CD14-positive monocyte (primary cell): ENCODE results near the gene ARID1B. TPM values are rescaled to one million over a fixed set of nuclear protein-coding genes. Genes with fewer than 3 reads are reported as not detected.

Experiments used
- DNase-seq, 3 donors: peaks; one replicate each; pipeline ENCODE4 v3.0.0-alpha.2; 2011 to 2022
- H2AFZ ChIP-seq: 2 replicates; pipeline ENCODE4 v1.6.0; 2012; ENCODE audit warnings: mild to moderate bottlenecking, low read depth, low read length, inconsistent platforms; ENCODE audit not compliant: insufficient read depth, poor library complexity, severe bottlenecking
- H3K27ac ChIP-seq, 2 donors: 1 replicate in 1 of 2; 2 replicates in 1 of 2; pipeline ENCODE4 v1.5.1; 2012 to 2013; ENCODE audit warnings: low read length in 2 of 2, control low read depth in 1 of 2, inconsistent platforms in 1 of 2, low read depth in 1 of 2, mild to moderate bottlenecking in 1 of 2
- H3K27me3 ChIP-seq, 2 donors: one replicate each; pipeline versions ENCODE4 v1.6.0 to v1.6.1; 2011 to 2013; ENCODE audit warnings: low read length in 2 of 2; ENCODE audit not compliant: control insufficient read depth in 2 of 2, insufficient read depth in 2 of 2
- H3K36me3 ChIP-seq, 2 donors: replicated peaks in 1 of 2; 1 replicate in 1 of 2; 2 replicates in 1 of 2; pipeline versions ENCODE4 v1.5.1 to v1.6.1; 2012 to 2013; ENCODE audit warnings: low read length in 2 of 2, control low read depth in 1 of 2, inconsistent platforms in 1 of 2, mild to moderate bottlenecking in 1 of 2; ENCODE audit not compliant: insufficient read depth in 2 of 2, control insufficient read depth in 1 of 2
- H3K4me1 ChIP-seq, 2 donors: 1 replicate in 1 of 2; 2 replicates in 1 of 2; pipeline versions ENCODE4 v1.5.1 to v1.6.1; 2012 to 2013; ENCODE audit warnings: low read length in 2 of 2, control low read depth in 1 of 2, inconsistent platforms in 1 of 2, mild to moderate bottlenecking in 1 of 2, moderate library complexity in 1 of 2; ENCODE audit not compliant: insufficient read depth in 2 of 2, control insufficient read depth in 1 of 2
- H3K4me2 ChIP-seq: replicated peaks from 2 replicates; pipeline ENCODE3; 2012; ENCODE audit warnings: low read length, moderate library complexity, mild to moderate bottlenecking; ENCODE audit not compliant: poor library complexity, severe bottlenecking; ENCODE audit errors: extremely low read depth
- H3K4me3 ChIP-seq, 3 experiments: fragments of 200-600 bp in 1 of 3; sonication (generic) in 1 of 3; replicated peaks in 1 of 3; 1 replicate in 2 of 3; 2 replicates in 1 of 3; pipeline ENCODE4 v1.5.1; 2011 to 2013; ENCODE audit warnings: low read length in 3 of 3, mild to moderate bottlenecking in 3 of 3, control low read depth in 2 of 3, low read depth in 2 of 3, inconsistent platforms in 1 of 3, moderate library complexity in 1 of 3
- H3K79me2 ChIP-seq: 2 replicates; pipeline ENCODE4 v1.6.0; 2012; ENCODE audit warnings: mild to moderate bottlenecking, control low read depth, inconsistent platforms, low read length, moderate library complexity; ENCODE audit not compliant: insufficient read depth
- H3K9ac ChIP-seq: 2 replicates; pipeline ENCODE4 v1.6.0; 2017; ENCODE audit warnings: low read length, mild to moderate bottlenecking; ENCODE audit not compliant: insufficient read depth, poor library complexity, severe bottlenecking
- H3K9me3 ChIP-seq, 2 donors: replicated peaks in 1 of 2; 1 replicate in 1 of 2; 2 replicates in 1 of 2; pipeline versions ENCODE4 v1.5.1 to v1.6.1; 2012 to 2013; ENCODE audit warnings: low read length in 2 of 2, control low read depth in 1 of 2; ENCODE audit not compliant: control insufficient read depth in 1 of 2, insufficient read depth in 1 of 2
- H4K20me1 ChIP-seq: 2 replicates; pipeline ENCODE4 v1.6.0; 2012; ENCODE audit warnings: mild to moderate bottlenecking, low read length, control low read depth, moderate library complexity; ENCODE audit not compliant: insufficient read depth
- H3K27ac Mint-ChIP-seq, 7 donors: one replicate each; pipeline ENCODE4 v1.8.0; 2020; ENCODE audit warnings: mild to moderate bottlenecking in 7 of 7, mixed read lengths in 7 of 7, moderate library complexity in 6 of 7, inconsistent platforms in 2 of 7
- H3K27me3 Mint-ChIP-seq, 3 donors: one replicate each; pipeline ENCODE4 v1.8.0; 2021 to 2022; ENCODE audit warnings: low read depth in 3 of 3, mild to moderate bottlenecking in 3 of 3, mixed read lengths in 3 of 3, moderate library complexity in 3 of 3, inconsistent platforms in 1 of 3
- H3K36me3 Mint-ChIP-seq, 2 donors: one replicate each; pipeline ENCODE4 v1.8.0; 2020; ENCODE audit warnings: mixed read lengths in 2 of 2, inconsistent platforms in 1 of 2, mild to moderate bottlenecking in 1 of 2
- H3K4me1 Mint-ChIP-seq: one replicate; pipeline ENCODE4 v1.8.0; 2020; ENCODE audit warnings: mild to moderate bottlenecking, mixed read lengths
- H3K4me3 Mint-ChIP-seq, 2 donors: one replicate each; pipeline ENCODE4 v1.8.0; 2020; ENCODE audit warnings: mild to moderate bottlenecking in 2 of 2, mixed read lengths in 2 of 2, moderate library complexity in 1 of 2
- H3K9me3 Mint-ChIP-seq, 7 donors: one replicate each; pipeline ENCODE4 v1.8.0; 2020 to 2022; ENCODE audit warnings: mixed read lengths in 7 of 7, mild to moderate bottlenecking in 6 of 7, moderate library complexity in 6 of 7, inconsistent platforms in 2 of 7
- WGBS: methylation state at CpG from one replicate; pipeline ENCODE4 v1.1.5; 2013; ENCODE audit warnings: missing lambda C conversion rate; ENCODE audit not compliant: insufficient coverage; 5-methylcytosine and 5-hydroxymethylcytosine counted together
- intact Hi-C, 2 donors: fragments of 100-400 bp; cut with micrococcal nuclease; formaldehyde crosslinking; loops; one replicate each; pipeline versions ENCODE4 v1.15.0 to v1.15.1; 2023
- polyA plus RNA-seq, 3 donors: library from polyadenylated mRNA; depleted of rRNA in 1 of 3; unstranded in 2 of 3; stranded (reverse) in 1 of 3; fragments of 300-500 nt in 2 of 3; fragments of >200 nt in 1 of 3; fragmentation: Illumina TruSeq in 2 of 3; gene quantifications; 1 replicate in 2 of 3; 2 replicates in 1 of 3; pipeline ENCODE4 v1.2.3, GENCODE V29; 2012 to 2021
- TF ChIP-seq, protein P1 (sequence below): fragments of 200-600 bp; IDR thresholded peaks from one replicate; pipeline ENCODE4 v1.8.0; 2022; ENCODE audit warnings: antibody characterized with exemption, mild to moderate bottlenecking

Gene ARID1B
- polyA plus RNA-seq, 3 donors: 3.2 to 22.1 (median 3.8) TPM

DNA sequence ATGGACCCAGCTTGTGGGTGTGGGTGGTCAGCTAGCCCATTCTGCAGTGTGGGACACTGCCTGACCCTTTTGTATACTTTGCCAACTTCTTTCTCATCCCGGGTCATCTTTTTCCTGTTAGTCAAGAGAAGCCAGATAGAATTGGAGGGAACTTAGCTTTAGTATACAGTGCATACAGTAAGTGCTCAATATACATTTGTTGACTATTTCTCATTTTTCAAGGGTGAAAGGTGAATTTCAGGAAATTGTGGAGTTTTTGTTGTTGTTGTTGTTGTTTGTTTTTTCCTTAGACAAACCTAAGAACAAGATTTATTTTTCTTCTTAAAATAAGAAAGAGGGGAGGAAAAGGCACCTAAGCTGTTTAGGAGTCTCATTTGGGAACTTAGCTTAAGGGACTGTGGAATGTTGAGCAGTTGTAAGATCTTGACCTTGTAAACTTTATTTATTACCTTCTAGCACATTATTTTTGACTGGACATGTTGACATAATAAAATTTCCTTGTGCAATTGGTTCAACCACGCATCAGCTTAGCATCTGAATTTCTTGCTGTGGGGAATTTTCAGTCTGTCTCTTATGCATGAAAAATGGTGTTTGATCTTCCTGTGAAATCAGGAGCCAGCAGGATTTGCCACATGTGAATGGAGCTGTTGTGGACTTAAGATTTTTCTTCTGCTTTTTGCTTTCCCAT lies 113.6 kb downstream of the ARID1B start:
- Histone ChIP-seq H3K27me3 (no peaks in the 10 kb centered on the region), H3K36me3 (no peaks in the 10 kb centered on the region), H3K4me2 (no peak overlapping the region), H3K79me2 (peaks cover 94% of the 10 kb centered on the region), H3K4me3 (no peak overlapping the region), H3K27ac (no peak overlapping the region), H2AFZ (no peak overlapping the region), H4K20me1 (peaks cover 88% of the 10 kb centered on the region), H3K9ac (no peak overlapping the region), H3K4me1 (peaks cover 8 to 9% of the 10 kb centered on the region in 2 donors), H3K9me3 (no peaks in the 10 kb centered on the region)
- peak overlapping the region in 3 of 7 donors; percentile 37 to 45 (median 42) for H3K27ac Mint-ChIP-seq
- TF ChIP-seq, protein P1, sequence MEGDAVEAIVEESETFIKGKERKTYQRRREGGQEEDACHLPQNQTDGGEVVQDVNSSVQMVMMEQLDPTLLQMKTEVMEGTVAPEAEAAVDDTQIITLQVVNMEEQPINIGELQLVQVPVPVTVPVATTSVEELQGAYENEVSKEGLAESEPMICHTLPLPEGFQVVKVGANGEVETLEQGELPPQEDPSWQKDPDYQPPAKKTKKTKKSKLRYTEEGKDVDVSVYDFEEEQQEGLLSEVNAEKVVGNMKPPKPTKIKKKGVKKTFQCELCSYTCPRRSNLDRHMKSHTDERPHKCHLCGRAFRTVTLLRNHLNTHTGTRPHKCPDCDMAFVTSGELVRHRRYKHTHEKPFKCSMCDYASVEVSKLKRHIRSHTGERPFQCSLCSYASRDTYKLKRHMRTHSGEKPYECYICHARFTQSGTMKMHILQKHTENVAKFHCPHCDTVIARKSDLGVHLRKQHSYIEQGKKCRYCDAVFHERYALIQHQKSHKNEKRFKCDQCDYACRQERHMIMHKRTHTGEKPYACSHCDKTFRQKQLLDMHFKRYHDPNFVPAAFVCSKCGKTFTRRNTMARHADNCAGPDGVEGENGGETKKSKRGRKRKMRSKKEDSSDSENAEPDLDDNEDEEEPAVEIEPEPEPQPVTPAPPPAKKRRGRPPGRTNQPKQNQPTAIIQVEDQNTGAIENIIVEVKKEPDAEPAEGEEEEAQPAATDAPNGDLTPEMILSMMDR: no peak
- WGBS: no CpG with 5 or more reads among the region's 2 CpGs
- H3K9me3 Mint-ChIP-seq: no peaks in the 10 kb centered on the region
- intact Hi-C loops: no loop called here
- H3K4me1 Mint-ChIP-seq: peaks cover 15% of the 10 kb centered on the region
- H3K4me3 Mint-ChIP-seq: no peak overlapping the region
- H3K36me3 Mint-ChIP-seq: peaks cover 3 to 4% of the 10 kb centered on the region in 2 donors
- DNase-seq: no peak
- H3K27me3 Mint-ChIP-seq: no peaks in the 10 kb centered on the region

DNA sequence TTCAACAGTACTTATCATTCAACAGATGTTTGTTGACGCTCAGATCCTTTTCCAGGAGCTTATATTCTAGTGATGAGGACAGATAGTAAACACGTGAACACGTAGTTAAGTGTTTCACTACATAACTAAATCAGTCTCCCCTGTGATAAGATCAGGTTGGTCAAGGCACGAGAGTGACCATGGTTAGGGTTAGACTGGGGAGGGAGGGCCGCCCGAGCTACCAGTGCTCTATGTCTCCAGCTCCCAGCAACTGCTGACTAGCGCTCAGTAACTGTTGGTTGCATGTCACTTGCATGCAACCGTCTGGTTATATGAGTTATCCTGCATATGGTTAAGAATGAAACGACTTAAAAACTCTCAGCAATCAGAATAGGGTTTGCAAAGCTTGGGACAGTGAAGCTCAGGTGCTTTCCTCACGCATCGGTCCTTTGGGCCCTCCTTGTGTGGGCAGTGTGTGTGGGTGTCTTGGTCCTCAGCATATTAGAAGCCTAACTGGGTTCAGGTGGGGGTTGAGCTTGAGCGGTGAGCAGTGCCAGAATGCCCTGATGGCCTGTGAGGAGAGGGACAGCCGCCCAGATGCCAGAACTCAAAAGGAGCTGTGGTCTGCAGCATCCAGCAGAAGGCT lies 120.8 kb downstream of the ARID1B start:
- Histone ChIP-seq H3K4me2 (no peak overlapping the region), H2AFZ (no peak overlapping the region), H3K9me3 (no peaks in the 10 kb centered on the region), H3K27me3 (no peaks in the 10 kb centered on the region), H3K9ac (no peak overlapping the region), H4K20me1 (peaks cover 77% of the 10 kb centered on the region), H3K36me3 (peaks cover 5 to 18% of the 10 kb centered on the region in 2 donors), H3K4me3 (no peak overlapping the region), H3K79me2 (peaks cover 71% of the 10 kb centered on the region), H3K4me1 (no peaks in the 10 kb centered on the region), H3K27ac (no peak overlapping the region)
- Mint-ChIP-seq H3K27ac (peak overlapping the region in 2 of 7 donors; percentile 63 to 68), H3K4me3 (no peak overlapping the region), H3K4me1 (peaks cover 9% of the 10 kb centered on the region), H3K9me3 (no peaks in the 10 kb centered on the region), H3K27me3 (no peaks in the 10 kb centered on the region), H3K36me3 (peaks cover 13 to 16% of the 10 kb centered on the region in 2 donors)
- intact Hi-C loops: no loop called here
- TF ChIP-seq, protein P1: no peak
- WGBS: 99% methylated on average over 8 of the region's 13 CpGs
- DNase-seq: no peak
